ENCODE measurements around the gene RABL6.
"Not testable (repeated sequence)": the region's sequence is repeated elsewhere in the genome, so short reads cannot be mapped to it uniquely, and the experiment has no call there.

The RABL6 gene

DNA sequence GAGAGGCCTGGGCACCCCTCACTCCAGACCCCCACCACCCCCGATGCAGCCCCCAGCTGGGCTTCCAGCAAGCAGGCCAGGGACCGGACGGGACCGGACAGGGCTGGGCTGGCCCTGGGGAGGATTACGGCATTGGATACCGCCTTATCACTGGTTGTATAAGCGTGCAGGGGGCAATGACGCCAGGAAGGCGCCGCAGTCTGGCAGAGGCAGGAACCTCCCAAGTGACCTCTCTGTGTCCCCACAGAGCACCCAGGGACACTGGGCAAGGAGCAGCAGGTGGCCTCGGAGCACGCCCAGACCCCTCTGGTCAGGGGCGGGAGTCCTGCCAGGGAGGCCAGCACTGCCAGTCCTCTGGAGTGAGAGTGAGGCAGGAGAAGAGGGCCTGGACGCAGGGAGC, 42.7 kb upstream of the RABL6 start:
- no peak for ATAC-seq
- TF ChIP-seq CREB5 (CRISPR knock-in tag; IDR thresholded peaks at IDR 0.05; ENCODE audit: low read depth) = no peak
- TF ChIP-seq ZNF565 (CRISPR knock-in tag; conservative IDR thresholded peaks at IDR 0.05; ENCODE audit: low read depth) = no peak
- TF ChIP-seq CSRNP3 (CRISPR knock-in tag; IDR thresholded peaks at IDR 0.05) = no peak
- TF ChIP-seq ESRRG (CRISPR knock-in tag; IDR thresholded peaks at IDR 0.05) = no peak
- no peak for TF ChIP-seq GLIS3 (CRISPR knock-in tag; IDR thresholded peaks at IDR 0.05)
- no peak for TF ChIP-seq OSR1 (CRISPR knock-in tag; IDR thresholded peaks at IDR 0.05)
- TF ChIP-seq ZNF70 (CRISPR knock-in tag; IDR thresholded peaks at IDR 0.05) = no peak
- TF ChIP-seq ARNTL (CRISPR knock-in tag; IDR thresholded peaks at IDR 0.05; ENCODE audit: borderline replicate concordance, low read depth) = no peak
- TF ChIP-seq, protein P1, sequence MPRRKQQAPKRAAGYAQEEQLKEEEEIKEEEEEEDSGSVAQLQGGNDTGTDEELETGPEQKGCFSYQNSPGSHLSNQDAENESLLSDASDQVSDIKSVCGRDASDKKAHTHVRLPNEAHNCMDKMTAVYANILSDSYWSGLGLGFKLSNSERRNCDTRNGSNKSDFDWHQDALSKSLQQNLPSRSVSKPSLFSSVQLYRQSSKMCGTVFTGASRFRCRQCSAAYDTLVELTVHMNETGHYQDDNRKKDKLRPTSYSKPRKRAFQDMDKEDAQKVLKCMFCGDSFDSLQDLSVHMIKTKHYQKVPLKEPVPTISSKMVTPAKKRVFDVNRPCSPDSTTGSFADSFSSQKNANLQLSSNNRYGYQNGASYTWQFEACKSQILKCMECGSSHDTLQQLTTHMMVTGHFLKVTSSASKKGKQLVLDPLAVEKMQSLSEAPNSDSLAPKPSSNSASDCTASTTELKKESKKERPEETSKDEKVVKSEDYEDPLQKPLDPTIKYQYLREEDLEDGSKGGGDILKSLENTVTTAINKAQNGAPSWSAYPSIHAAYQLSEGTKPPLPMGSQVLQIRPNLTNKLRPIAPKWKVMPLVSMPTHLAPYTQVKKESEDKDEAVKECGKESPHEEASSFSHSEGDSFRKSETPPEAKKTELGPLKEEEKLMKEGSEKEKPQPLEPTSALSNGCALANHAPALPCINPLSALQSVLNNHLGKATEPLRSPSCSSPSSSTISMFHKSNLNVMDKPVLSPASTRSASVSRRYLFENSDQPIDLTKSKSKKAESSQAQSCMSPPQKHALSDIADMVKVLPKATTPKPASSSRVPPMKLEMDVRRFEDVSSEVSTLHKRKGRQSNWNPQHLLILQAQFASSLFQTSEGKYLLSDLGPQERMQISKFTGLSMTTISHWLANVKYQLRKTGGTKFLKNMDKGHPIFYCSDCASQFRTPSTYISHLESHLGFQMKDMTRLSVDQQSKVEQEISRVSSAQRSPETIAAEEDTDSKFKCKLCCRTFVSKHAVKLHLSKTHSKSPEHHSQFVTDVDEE (CRISPR knock-in tag; IDR thresholded peaks at IDR 0.05) = no peak
- no peak for TF ChIP-seq SNAI2 (CRISPR knock-in tag; IDR thresholded peaks at IDR 0.05)
- TF ChIP-seq, protein P2, sequence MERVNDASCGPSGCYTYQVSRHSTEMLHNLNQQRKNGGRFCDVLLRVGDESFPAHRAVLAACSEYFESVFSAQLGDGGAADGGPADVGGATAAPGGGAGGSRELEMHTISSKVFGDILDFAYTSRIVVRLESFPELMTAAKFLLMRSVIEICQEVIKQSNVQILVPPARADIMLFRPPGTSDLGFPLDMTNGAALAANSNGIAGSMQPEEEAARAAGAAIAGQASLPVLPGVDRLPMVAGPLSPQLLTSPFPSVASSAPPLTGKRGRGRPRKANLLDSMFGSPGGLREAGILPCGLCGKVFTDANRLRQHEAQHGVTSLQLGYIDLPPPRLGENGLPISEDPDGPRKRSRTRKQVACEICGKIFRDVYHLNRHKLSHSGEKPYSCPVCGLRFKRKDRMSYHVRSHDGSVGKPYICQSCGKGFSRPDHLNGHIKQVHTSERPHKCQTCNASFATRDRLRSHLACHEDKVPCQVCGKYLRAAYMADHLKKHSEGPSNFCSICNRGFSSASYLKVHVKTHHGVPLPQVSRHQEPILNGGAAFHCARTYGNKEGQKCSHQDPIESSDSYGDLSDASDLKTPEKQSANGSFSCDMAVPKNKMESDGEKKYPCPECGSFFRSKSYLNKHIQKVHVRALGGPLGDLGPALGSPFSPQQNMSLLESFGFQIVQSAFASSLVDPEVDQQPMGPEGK (CRISPR knock-in tag; IDR thresholded peaks at IDR 0.05; ENCODE audit: borderline replicate concordance) = no peak
- TF ChIP-seq ISL1 (CRISPR knock-in tag; IDR thresholded peaks at IDR 0.05) = no peak
- TF ChIP-seq POU6F1 (CRISPR knock-in tag; IDR thresholded peaks at IDR 0.05; ENCODE audit: borderline replicate concordance, low read depth) = no peak
- TF ChIP-seq CSDC2 (CRISPR knock-in tag; IDR thresholded peaks at IDR 0.05) = no peak
- no peak for TF ChIP-seq TOX (CRISPR knock-in tag; IDR thresholded peaks at IDR 0.05; ENCODE audit: borderline replicate concordance)
- no peak for TF ChIP-seq BACH2 (CRISPR knock-in tag; IDR thresholded peaks at IDR 0.05; ENCODE audit: borderline replicate concordance)
- TF ChIP-seq ZC3H10 (CRISPR knock-in tag; IDR thresholded peaks at IDR 0.05) = no peak
- no peak for TF ChIP-seq TCF4 (CRISPR knock-in tag; IDR thresholded peaks at IDR 0.05; ENCODE audit: borderline replicate concordance)
- no peak for TF ChIP-seq ZNF8 (CRISPR knock-in tag; IDR thresholded peaks at IDR 0.05)

GRCh38 chr9:136765745-136766409, 41.9 kb upstream of the RABL6 start:
- not testable (repeated sequence) for ATAC-seq

GRCh38 chr9:136766410-136767120, 41.2 kb upstream of the RABL6 start:
- ATAC-seq = not testable (repeated sequence)

Measured in SK-N-SH treated with all-trans-retinoic acid at 6 μM for 48 hours (cell line).